Uterus (tissue), 4 donors: ENCODE measurements around the gene CAPG. TPM values are rescaled to one million over a fixed set of nuclear protein-coding genes. Genes with fewer than 3 reads are reported as not detected.
A peak's percentile ranks its signal among the peaks of the same experiment; 100 is the strongest.
"Not testable (repeated sequence)": the region's sequence is repeated elsewhere in the genome, so short reads cannot be mapped to it uniquely, and the experiment has no call there.

Experiments used
- DNase-seq, 2 donors: peaks; one replicate each; pipeline ENCODE4 v3.0.0-alpha.2; 2019 to 2020
- H3K27ac ChIP-seq, 2 donors: fragments of 200-600 bp; sonication (generic); 1 replicate in 1 of 2; 2 replicates in 1 of 2; pipeline ENCODE4 v1.5.1; 2016 to 2018
- H3K27me3 ChIP-seq, 2 donors: fragments of 200-600 bp; sonication (generic); one replicate each; pipeline ENCODE4 v1.5.1; 2018 to 2019; ENCODE audit warnings: control low read depth in 1 of 2
- H3K36me3 ChIP-seq, 2 donors: fragments of 200-600 bp; sonication (generic); one replicate each; pipeline ENCODE4 v1.5.1; 2019; ENCODE audit warnings: control low read depth in 1 of 2
- H3K4me1 ChIP-seq, 2 donors: fragments of 200-600 bp; sonication (generic); one replicate each; pipeline ENCODE4 v1.5.1; 2018 to 2019; ENCODE audit warnings: control low read depth in 1 of 2
- H3K4me3 ChIP-seq, 2 donors: fragments of 200-600 bp; sonication (generic); 1 replicate in 1 of 2; 2 replicates in 1 of 2; pipeline ENCODE4 v1.5.1; 2018 to 2019; ENCODE audit warnings: mild to moderate bottlenecking in 1 of 2
- H3K9me3 ChIP-seq, 2 donors: fragments of 200-600 bp; sonication (generic); one replicate each; pipeline ENCODE4 v1.5.1; 2019; ENCODE audit warnings: control low read depth in 1 of 2
- POLR2A ChIP-seq, 2 donors: fragments of 450-650 bp; IDR thresholded peaks; one replicate each; pipeline ENCODE4 v1.6.1; 2016; ENCODE audit warnings: antibody characterized with exemption in 2 of 2, mild to moderate bottlenecking in 1 of 2, moderate library complexity in 1 of 2
- intact Hi-C: fragments of 100-400 bp; cut with DNase I; formaldehyde crosslinking; loops from one replicate; pipeline ENCODE4 v1.15.1; 2023; ENCODE audit warnings: low total_unique reads
- total RNA-seq, 4 donors: library from RNA; depleted of rRNA in 3 of 4; stranded (reverse); fragments of >200 nt in 3 of 4; gene quantifications; one replicate each; pipeline versions ENCODE4 v1.1.0 to v1.2.4, GENCODE V29; 2014 to 2023
- TF ChIP-seq, protein P1 (sequence below), 4 experiments: fragments of 200-600 bp in 2 of 4; fragments of 450-650 bp in 2 of 4; sonication (generic) in 2 of 4; IDR thresholded peaks; one replicate each; pipeline ENCODE4 v1.5.1; 2016 to 2019; ENCODE audit warnings: antibody characterized with exemption in 4 of 4, mild to moderate bottlenecking in 2 of 4, moderate library complexity in 1 of 4
- donor health status: DM: yes; HTN: yes; CAD: no.

CAPG gene
- total RNA-seq, 4 donors from 2014 or later, result 12.3 to 114 (median 65.2) TPM

DNA sequence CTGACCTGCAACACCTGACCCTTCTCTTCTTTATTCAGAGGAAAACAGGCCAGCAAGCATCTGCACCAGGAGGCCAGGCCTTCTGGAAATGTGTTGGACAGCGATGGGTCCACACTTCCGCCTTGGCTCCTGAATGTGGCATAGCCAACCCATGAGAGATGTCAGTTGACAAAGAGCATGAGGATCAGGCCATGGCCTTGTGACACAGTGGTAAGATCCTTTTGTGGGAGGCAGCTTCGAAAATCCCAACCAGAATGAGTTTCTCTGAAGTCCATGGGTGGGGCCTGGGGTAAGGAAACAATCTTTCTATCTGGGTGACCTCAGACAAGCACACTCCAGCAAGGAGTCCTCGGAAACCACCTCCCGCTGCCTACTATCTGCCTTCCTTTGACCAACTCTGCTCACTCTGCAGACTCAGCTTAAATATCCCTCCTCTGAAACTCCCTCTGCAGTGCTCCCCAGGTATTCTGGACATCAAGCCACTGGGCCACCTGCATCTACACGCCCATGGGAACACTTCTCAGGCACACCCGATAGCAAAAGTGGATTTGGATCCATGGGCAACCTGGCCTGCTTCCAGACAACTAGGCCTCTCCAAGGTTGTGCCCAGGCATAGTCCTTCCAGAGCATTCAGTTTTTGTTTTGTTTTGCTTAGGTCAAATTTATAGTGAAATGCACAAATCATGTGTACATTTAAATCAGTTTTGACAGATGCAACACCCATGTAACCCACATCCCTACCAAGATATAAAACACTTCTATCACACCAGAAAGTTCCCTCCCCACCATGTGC lies 4.8 kb upstream of the CAPG start:
- intact Hi-C loops, result no loop called here

DNA sequence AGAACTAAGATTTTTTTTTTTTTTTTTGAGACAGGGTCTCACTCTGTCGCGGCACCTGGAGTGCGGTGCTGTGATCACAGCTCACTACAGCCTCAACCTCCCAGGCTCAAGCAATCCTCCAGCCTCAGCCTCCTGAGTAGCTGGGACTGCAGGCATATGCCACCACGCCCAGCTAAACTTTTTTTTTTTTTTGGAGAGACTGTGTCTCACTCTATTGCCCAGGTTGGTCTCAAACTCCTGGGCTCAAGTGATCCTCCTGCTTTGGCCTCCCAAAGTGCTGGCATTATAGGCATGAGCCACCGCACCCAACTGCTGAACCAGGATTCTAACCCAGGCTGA lies 4.2 kb upstream of the CAPG start:
- Histone ChIP-seq H3K4me3 (peak overlapping the region in 1 of 2 donors; percentile 52), H3K4me1 (peaks cover 0 to 14% of the 10 kb centered on the region in 2 donors), H3K27ac (peak overlapping the region; percentile 57 to 83)
- DNase-seq, H3K9me3 ChIP-seq, H3K27me3 ChIP-seq, intact Hi-C loops, H3K36me3 ChIP-seq: not testable (repeated sequence)

More for the DNA sequence above, 4.8 kb upstream of the CAPG start:
- Histone ChIP-seq H3K27ac (peak overlapping the region in 1 of 2 donors; percentile 83), H3K9me3 (no peaks in the 10 kb centered on the region), H3K36me3 (no peaks in the 10 kb centered on the region), H3K4me3 (no peak overlapping the region), H3K27me3 (no peaks in the 10 kb centered on the region), H3K4me1 (peaks cover 0 to 14% of the 10 kb centered on the region in 2 donors)
- DNase-seq, result no peak
- TF ChIP-seq, protein P1, sequence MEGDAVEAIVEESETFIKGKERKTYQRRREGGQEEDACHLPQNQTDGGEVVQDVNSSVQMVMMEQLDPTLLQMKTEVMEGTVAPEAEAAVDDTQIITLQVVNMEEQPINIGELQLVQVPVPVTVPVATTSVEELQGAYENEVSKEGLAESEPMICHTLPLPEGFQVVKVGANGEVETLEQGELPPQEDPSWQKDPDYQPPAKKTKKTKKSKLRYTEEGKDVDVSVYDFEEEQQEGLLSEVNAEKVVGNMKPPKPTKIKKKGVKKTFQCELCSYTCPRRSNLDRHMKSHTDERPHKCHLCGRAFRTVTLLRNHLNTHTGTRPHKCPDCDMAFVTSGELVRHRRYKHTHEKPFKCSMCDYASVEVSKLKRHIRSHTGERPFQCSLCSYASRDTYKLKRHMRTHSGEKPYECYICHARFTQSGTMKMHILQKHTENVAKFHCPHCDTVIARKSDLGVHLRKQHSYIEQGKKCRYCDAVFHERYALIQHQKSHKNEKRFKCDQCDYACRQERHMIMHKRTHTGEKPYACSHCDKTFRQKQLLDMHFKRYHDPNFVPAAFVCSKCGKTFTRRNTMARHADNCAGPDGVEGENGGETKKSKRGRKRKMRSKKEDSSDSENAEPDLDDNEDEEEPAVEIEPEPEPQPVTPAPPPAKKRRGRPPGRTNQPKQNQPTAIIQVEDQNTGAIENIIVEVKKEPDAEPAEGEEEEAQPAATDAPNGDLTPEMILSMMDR (IDR thresholded peaks at IDR 0.05), result no peak
- no peak for TF ChIP-seq POLR2A (IDR thresholded peaks at IDR 0.05)

DNA sequence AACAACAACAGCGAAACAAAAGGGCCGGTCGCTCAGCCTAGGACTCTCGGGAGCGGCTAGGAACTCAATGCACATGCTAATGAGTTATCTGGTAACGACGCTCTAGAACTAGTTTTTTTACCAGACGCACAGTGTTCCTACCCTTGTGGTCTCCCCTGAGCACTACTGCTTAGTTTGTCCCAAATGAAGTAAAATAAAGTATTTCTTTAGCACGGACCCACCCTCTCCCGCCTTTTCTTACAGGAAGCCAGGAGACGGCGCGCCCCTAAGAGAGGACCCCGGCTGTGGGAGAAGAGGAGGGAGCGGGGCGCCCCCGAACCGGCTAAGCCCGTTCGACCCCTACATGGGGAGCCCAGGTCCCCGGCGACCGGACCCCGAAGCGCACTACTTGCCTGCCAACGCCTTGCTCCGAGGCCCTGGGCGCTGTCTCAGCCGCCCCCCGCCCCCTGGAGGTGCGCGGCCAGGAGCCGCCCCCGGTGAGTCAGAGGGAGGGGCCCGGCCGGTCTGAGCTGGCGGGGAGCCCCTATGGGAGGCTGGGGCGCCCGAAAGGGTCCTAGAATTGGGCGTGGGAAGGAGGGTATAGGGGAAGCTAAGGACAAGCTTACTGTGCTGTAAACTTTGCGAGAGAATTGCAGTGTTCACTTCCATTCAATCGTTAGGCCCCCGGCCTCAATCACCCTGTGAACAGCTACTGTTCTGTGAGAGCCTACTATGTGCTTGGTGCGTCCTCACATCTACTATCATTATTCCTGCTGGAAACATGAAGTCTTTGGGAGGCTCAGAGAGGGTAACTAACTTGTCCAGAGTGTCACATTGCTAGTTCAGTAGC lies 3.6 kb upstream of the CAPG start:
- H3K27me3 ChIP-seq, result no peaks in the 10 kb centered on the region
- DNase-seq, result peak; percentile 69 to 81
- peak overlapping the region; percentile 57 to 83 for H3K27ac ChIP-seq
- peak in 1 of 2 donors; percentile 64 for TF ChIP-seq POLR2A (IDR thresholded peaks at IDR 0.05)
- TF ChIP-seq, protein P1 (IDR thresholded peaks at IDR 0.05), result peak in 1 of 4 experiments; percentile 30
- H3K4me1 ChIP-seq, result peaks cover 0 to 9% of the 10 kb centered on the region in 2 donors
- no peaks in the 10 kb centered on the region for H3K9me3 ChIP-seq
- peak overlapping the region; percentile 44 to 52 for H3K4me3 ChIP-seq
- no peaks in the 10 kb centered on the region for H3K36me3 ChIP-seq
- intact Hi-C loops, result no loop called here

DNA sequence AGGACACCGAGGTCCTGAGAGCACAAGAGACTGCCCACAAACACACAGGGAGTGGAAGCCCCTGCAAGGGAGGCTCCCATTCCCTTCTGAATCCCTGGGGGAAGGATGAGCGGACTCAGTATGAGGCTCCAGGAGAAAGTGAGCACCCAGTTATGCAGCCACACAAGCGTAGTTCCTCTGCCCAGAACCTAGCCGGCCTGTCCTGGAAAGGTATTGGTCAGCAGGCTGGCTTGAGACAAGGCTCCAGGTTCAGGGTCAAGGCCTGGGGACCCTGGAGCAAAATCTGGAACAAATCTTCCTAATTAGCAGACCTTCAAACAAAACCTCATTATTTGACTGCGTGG lies 1.2 kb upstream of the CAPG start:
- Histone ChIP-seq H3K4me1 (peaks cover 0 to 9% of the 10 kb centered on the region in 2 donors), H3K4me3 (no peak overlapping the region), H3K36me3 (no peaks in the 10 kb centered on the region), H3K27me3 (no peaks in the 10 kb centered on the region), H3K9me3 (no peaks in the 10 kb centered on the region), H3K27ac (no peak overlapping the region)
- intact Hi-C loops, result no loop called here
- TF ChIP-seq, protein P1 (IDR thresholded peaks at IDR 0.05), result no peak
- no peak for TF ChIP-seq POLR2A (IDR thresholded peaks at IDR 0.05)
- DNase-seq, result no peak

DNA sequence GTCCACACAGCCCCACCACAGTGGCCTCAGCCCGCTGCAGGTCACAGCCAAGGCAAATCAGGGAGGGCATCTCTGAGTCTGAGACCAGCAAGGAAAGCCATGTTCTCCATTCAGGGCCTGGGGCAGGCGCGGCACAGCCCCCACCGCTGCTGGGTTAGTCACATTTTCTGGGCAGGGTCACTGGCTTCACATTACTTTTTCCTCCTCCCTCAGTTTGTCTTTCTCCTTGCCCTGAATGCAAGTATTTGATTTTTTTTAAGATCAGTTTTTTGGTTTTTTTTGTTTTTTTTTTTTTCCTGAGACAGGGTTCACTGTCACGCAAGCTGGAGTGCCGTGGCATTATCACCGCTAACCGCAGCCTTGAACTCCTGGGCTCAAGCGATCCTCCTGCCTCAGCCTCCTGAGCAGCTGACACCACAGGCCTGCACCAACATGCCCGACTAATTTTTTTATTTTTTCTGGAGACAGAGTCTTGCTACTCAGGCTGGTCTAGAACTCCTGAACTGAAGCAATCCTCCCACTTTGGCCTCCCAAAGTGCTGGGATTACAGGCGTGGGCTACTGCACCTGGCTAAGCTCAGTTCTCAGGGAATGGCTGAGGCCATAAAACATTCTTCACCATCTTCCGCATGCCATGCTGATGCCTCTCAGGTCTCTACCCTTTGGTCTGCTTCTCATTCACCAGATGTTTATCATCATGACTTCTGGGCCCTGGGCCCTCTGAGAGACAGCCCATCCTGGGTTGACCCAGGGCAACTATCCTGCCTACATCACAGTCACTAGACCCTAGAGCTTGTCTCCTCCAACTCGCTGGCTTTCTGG lies 628 bp upstream of the CAPG start:
- TF ChIP-seq, protein P1 (IDR thresholded peaks at IDR 0.05), result no peak
- TF ChIP-seq POLR2A (IDR thresholded peaks at IDR 0.05), result no peak
- H3K36me3 ChIP-seq, result no peaks in the 10 kb centered on the region
- intact Hi-C loops, result no loop called here
- DNase-seq, result no peak
- no peak overlapping the region for H3K4me3 ChIP-seq
- H3K9me3 ChIP-seq, result no peaks in the 10 kb centered on the region
- H3K4me1 ChIP-seq, result peaks cover 0 to 9% of the 10 kb centered on the region in 2 donors
- no peaks in the 10 kb centered on the region for H3K27me3 ChIP-seq
- H3K27ac ChIP-seq, result peak overlapping the region; percentile 27 to 58
